Heart left ventricle (tissue), 13 donors: ENCODE data around the gene IMMP2L.

ENCODE experiments used
- CTCF ChIP-seq, 12 donors: fragments of 200-600 bp; sonication (generic) in 4 of 12; IDR thresholded peaks; one replicate each; pipeline versions ENCODE4 v1.5.0 to v1.8.0; 2018 to 2022; ENCODE audit warnings: antibody characterized with exemption in 12 of 12, mild to moderate bottlenecking in 5 of 12
- POLR2A ChIP-seq, 2 donors: fragments of 450-650 bp; IDR thresholded peaks; one replicate each; pipeline ENCODE4 v1.6.1; 2017; ENCODE audit warnings: antibody characterized with exemption in 2 of 2, mild to moderate bottlenecking in 2 of 2, moderate library complexity in 2 of 2
- donor health status: ischemic (EF 13 %, LVEDD 7.1; RV severe dilation, severe dysfunction).
- donor health status: DM: no; HTN: yes; CAD: no.
- donor health status: DM: no; HTN: no; CAD: no.
- donor health status: ischemic (EF 25% LVEDD 6.9; RV normal size, moderate dysfunction).
- donor health status: ischemic (EF 25% LVEDD 5.7; RV mildly dilated, moderate dysfunction).
- donor health status: ischemic (EF 35%, LVEDD 5.7; RV mildly dilated, moderate dysfunction).
- donor health status: nonischemic (EF 11% LVEDD 7.7; RV severe dilation, severe dysfunction).
- donor health status: DM: yes; HTN: yes; CAD: no.
- donor health status: PGD.
- donor health status: ischemic (EF 29% LVEDD 5.4; RV normal size, mild dysfunction).
- donor health status: nonischemic (EF 23%, LVEDD 6.1; RV moderate dilation, normal function).

GRCh38 chr7:111059833-111060232 lies 502.5 kb downstream of the IMMP2L start:
- TF ChIP-seq CTCF (IDR thresholded peaks at IDR 0.05) (no peak), POLR2A (IDR thresholded peaks at IDR 0.05) (no peak)
